NCI-H82 treated with DMSO at 0.1 percent for 48 hours (cell line): ENCODE results near the gene PROS1.
"Not testable (repeated sequence)": the region's sequence is repeated elsewhere in the genome, so short reads cannot be mapped to it uniquely, and the experiment has no call there.

Experiments
- DNase-seq: peaks from one replicate; lab custom pipeline; 2025; ENCODE audit not compliant: unreplicated experiment; lab: John Stamatoyannopoulos, UW

Gene PROS1

GRCh38 chr3:93878250-93879017, 95.3 kb downstream of the PROS1 start:
- not testable (repeated sequence) for DNase-seq

GRCh38 chr3:93877427-93877826, 96.3 kb downstream of the PROS1 start:
- DNase-seq, result not testable (repeated sequence)

- DNase-seq, result not testable (repeated sequence)
Observed at GRCh38 chr3:93873412-93873811, 100.3 kb downstream of the PROS1 start.

- no peak for DNase-seq
Observed at GRCh38 chr3:93867425-93867824, 106.3 kb downstream of the PROS1 start.

GRCh38 chr3:93861017-93861416, 112.7 kb downstream of the PROS1 start:
- DNase-seq, result no peak

- DNase-seq, result no peak
Observed at GRCh38 chr3:93855401-93855800, 118.3 kb downstream of the PROS1 start.

GRCh38 chr3:93852228-93852627, 121.5 kb downstream of the PROS1 start:
- DNase-seq, result not testable (repeated sequence)

GRCh38 chr3:93843981-93844380, 129.7 kb downstream of the PROS1 start:
- DNase-seq, result no peak

- DNase-seq, result not testable (repeated sequence)
Observed at GRCh38 chr3:93839193-93839592, 134.5 kb downstream of the PROS1 start.
